Measurements from ENCODE around the gene BCAS3.

DNA sequence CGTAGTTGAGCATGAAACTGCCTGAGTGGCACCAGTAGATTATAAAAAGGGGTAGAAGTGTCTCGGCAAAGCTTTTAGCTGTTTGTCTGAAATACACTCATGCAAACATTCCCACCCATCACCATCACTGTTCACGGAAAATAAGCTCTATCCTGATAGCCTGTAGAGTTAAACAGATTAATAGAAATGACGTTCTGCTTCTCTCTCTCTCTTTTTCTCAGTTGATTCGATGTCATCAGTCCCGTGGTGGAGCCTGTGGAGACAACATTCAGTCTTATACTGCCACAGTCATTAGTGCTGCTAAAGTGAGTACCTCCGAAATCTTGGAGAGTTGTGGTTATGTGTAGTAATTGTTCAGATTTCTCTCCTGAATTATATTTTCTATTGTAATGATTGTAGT, 224.7 kb downstream of the BCAS3 start:
- no peak for TF ChIP-seq POLR2A (IDR thresholded peaks at IDR 0.05; ENCODE audit: low read length)
- no peak for TF ChIP-seq GATA1 (IDR thresholded peaks at IDR 0.05; ENCODE audit: low read depth, low read length)

Data from erythroblast (primary cell).